ENCODE measurements around the gene ASGR1.

ASGR1 gene

DNA sequence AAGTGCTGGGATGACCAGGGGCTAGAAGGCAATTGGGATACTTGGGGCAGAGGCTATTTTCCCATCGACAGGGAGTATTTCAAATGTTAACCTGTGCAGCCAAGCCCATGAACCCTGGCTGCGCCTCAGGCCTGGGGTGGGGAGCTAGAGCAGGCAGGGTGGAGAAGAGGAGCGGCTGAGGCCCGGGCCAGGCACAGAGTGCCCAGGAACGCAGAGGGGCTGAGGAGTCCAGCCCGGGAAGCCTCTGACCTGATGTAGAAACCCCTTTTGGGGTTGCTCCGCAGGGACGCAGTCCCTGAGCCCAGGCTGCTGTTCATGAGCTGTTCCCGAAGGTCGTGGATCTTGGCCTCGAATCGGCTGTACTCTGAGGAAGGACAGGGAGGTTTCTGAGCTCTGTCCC is 16.8 kb upstream of the ASGR1 start:
- TF ChIP-seq, protein P1, sequence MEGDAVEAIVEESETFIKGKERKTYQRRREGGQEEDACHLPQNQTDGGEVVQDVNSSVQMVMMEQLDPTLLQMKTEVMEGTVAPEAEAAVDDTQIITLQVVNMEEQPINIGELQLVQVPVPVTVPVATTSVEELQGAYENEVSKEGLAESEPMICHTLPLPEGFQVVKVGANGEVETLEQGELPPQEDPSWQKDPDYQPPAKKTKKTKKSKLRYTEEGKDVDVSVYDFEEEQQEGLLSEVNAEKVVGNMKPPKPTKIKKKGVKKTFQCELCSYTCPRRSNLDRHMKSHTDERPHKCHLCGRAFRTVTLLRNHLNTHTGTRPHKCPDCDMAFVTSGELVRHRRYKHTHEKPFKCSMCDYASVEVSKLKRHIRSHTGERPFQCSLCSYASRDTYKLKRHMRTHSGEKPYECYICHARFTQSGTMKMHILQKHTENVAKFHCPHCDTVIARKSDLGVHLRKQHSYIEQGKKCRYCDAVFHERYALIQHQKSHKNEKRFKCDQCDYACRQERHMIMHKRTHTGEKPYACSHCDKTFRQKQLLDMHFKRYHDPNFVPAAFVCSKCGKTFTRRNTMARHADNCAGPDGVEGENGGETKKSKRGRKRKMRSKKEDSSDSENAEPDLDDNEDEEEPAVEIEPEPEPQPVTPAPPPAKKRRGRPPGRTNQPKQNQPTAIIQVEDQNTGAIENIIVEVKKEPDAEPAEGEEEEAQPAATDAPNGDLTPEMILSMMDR (IDR thresholded peaks at IDR 0.05; ENCODE audit: low read depth, low read length) = no peak
- DNase-seq (ENCODE audit: low read depth in 2 of 2) = no peak
- H3K4me3 ChIP-seq (replicated peaks in 1 of 2; ENCODE audit: low read depth in 2 of 2, low read length in 2 of 2) = no peak overlapping the region

DNA sequence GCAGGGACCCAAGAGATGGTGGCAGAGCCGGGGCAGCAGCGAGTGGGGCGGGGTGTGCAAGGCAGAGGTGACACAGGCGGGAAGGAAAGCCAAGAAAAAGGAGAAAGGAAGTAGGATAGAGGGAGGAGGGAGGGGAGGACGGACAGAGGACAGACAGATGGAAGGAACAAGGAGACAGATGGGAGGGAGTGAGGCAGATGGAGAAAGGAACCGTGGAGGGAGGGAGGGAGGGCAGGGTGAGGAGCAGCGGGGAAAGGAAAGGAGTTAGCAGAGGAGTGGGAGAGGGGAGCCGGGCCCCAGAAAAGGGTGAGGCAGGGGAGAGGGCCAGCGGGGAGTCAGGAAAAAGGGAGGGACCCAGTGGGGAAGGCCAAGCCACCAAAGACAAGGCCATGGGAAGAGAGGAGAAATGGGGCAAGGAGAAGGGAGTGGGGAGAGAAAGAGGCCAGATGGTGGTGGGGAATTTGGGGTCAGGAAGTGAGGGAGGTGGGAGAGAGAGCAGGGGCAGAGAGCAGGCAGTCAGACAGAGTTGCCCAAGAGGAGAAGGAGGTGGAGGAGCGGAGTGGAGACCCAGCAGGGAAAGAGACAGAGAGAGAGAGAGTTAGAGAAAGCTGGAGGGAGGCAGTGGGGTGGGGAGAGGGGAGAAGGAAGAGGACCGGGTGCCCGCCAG is 13.2 kb upstream of the ASGR1 start:
- TF ChIP-seq, protein P1 (IDR thresholded peaks at IDR 0.05; ENCODE audit: low read depth, low read length) = no peak
- H3K4me3 ChIP-seq (replicated peaks in 1 of 2; ENCODE audit: low read depth in 2 of 2, low read length in 2 of 2) = no peak overlapping the region
- no peak for DNase-seq (ENCODE audit: low read depth in 2 of 2)

DNA sequence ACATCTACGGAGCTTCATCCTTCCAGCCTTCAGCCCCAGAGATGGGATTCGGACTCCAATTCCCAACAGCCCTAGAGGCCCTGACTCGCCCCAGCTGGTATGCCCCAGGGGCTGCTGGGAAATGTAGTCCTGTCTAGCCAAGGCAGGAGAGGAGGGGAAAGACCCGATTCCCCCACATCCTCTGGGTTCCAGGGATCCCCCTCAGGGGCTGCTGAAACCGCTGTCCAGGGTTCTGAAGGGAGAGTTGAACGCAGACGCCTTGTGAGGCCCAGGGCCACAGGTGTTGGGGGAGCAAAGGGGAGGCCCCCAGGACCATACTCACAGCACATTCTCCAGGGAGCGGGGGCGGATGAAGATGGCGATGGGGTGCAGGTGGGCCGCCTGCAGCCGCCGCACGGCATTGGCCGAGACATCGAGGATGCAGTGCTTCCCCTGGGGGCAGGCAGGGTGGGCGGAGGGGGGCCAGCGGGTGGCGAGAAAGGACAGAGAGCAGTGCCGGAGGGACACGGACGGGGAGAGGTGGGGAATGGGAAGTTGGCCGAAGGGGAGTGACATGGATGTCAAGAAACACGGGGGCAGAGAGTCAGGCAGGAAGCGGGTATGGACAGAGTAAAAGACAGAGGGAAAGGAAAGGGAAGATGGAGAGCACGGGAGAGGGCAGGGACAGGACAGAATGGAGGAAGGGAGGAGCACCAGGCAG is 12.6 kb upstream of the ASGR1 start:
- H3K4me3 ChIP-seq (replicated peaks in 1 of 2; ENCODE audit: low read depth in 2 of 2, low read length in 2 of 2) = no peak overlapping the region
- peak; percentile 39 to 48 for DNase-seq (ENCODE audit: low read depth in 2 of 2)

DNA sequence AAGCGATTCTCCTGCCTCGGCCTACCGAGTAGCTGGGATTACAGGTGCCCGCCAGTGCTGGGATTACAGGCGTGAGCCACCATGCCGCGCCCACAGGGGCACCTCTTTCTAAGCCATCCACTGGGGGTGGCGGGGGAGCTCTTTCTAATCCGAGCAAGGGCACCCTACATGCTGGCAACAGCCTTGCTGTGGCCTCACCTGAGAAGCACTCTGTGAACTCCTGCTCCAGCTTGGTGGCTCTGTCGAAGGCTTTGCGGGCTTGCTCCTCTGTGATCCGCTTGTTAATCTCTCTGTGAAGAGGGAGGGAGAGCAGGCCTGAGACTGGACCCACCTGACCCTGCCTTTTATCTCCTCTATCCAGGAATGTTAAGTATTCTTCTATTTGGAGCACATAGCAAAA is 11.9 kb upstream of the ASGR1 start:
- no peak for DNase-seq (ENCODE audit: low read depth in 2 of 2)
- H3K4me3 ChIP-seq (replicated peaks in 1 of 2; ENCODE audit: low read depth in 2 of 2, low read length in 2 of 2) = no peak overlapping the region
- TF ChIP-seq, protein P1 (IDR thresholded peaks at IDR 0.05; ENCODE audit: low read depth, low read length) = no peak

More for the DNA sequence above, 12.6 kb upstream of the ASGR1 start:
- TF ChIP-seq, protein P1 (IDR thresholded peaks at IDR 0.05; ENCODE audit: low read depth, low read length) = no peak

DNA sequence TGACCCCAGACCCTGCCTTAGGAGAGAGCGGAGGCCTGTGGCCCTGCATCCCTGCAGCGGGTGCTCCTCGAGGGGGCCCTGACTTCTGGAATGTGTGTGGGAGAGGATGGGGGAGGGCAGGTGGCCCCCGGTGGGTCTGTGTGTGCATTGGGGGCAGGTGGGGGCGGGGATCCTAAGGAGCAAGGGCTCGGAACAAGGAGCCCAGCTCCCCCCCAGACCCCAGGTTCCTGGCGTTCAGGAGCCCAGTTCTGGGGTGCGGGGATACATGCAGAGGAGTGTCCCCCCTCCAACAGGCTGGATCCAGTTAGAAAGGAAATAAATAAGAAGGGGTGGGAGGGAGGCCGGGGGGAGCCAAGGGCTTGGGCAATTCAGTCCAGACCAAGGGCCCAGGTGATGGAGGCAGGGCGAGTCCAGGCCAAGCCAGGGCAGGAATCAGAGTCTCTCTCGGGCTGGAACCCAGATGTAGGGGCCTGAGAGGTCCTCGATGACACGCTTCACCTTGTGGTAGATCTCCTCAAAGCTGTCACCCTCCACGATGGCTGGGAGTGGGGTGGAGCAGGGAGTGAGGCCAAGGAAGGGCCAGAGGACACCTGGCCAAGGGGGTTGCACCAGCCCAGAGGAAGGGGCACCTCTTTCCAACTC is 11.2 kb upstream of the ASGR1 start:
- H3K4me3 ChIP-seq (replicated peaks in 1 of 2; ENCODE audit: low read depth in 2 of 2, low read length in 2 of 2) = no peak overlapping the region
- DNase-seq (ENCODE audit: low read depth in 2 of 2) = no peak
- TF ChIP-seq, protein P1 (IDR thresholded peaks at IDR 0.05; ENCODE audit: low read depth, low read length) = no peak

DNA sequence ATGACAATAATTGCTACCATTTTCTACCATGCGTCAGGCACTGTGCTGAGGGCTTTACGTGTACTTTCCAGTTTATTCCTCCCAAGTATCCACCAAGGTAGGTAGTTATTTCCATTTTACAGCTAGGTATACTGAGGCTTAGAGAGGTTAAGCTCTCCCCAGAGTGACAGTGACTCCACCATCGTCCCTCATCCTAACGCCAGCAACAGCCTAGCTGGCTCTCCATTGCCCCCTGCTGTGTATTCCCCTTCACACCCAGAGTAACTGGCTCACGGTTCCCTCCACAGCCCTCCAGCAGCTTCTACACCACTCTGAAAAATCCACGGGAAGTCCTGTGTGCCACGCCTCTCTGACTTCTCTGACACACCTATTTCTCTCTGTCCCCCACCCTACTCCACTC is 7.1 kb upstream of the ASGR1 start:
- DNase-seq (ENCODE audit: low read depth in 2 of 2) = no peak
- no peak overlapping the region for H3K4me3 ChIP-seq (replicated peaks in 1 of 2; ENCODE audit: low read depth in 2 of 2, low read length in 2 of 2)
- TF ChIP-seq, protein P1 (IDR thresholded peaks at IDR 0.05; ENCODE audit: low read depth, low read length) = peak; percentile 32
